Measurements from ENCODE around the gene NPIPB12. TPM values are rescaled to one million over a fixed set of nuclear protein-coding genes. Genes with fewer than 3 reads are reported as not detected.
"Not testable (repeated sequence)": the region's sequence is repeated elsewhere in the genome, so short reads cannot be mapped to it uniquely, and the experiment has no call there.

Gene NPIPB12
- total RNA-seq (2014; rRNA removed), result 5.8 and 6.9 TPM in 2 replicates
- polyA plus RNA-seq (2012), result 8.1 TPM

DNA sequence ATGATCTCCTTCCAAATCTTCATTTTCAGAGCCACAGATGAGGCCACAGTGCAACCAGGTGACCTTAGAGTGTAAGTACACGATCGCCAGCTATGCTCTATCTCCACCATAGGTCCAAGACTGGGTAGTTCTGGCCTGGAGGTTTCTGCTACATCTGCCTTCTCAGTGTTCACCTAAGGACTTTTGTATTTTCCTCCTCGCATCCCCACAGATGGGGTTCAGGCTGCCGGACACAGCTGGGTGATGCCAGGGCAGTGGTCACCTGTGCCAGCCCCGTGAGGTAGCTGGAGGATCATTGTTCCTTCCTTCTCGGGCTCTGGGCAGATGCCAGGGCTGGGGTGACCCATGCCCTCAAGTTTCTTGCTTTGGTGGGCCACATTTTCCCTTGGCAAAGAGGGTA lies at the start of gene NPIPB12:
Gene NPIPB12 (minus strand): TSS at position 101 of the 400 bp plus-strand sequence.
- not testable (repeated sequence) for DNase-seq (ENCODE audit: low read depth)

DNA sequence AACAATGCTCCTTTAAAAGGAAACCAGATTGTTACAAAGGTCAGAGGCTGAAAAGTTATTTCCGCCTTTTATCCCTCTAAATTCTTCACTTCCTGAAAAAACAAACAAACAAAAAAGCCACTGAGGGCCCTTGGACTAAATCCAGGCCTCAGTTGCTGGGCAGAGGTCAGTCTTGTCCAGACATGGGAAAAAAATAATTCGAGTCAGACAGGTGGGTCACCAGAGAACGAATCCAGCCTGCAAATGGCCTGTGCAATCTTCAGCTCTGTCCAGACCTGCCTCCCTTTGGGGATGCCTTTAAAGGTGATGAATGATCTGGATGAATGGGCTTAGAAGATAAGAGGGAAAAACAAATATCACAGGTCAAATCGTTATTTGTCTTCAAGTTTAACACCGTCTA lies 15.3 kb upstream of the NPIPB12 start:
- DNase-seq (ENCODE audit: low read depth), result not testable (repeated sequence)

DNA sequence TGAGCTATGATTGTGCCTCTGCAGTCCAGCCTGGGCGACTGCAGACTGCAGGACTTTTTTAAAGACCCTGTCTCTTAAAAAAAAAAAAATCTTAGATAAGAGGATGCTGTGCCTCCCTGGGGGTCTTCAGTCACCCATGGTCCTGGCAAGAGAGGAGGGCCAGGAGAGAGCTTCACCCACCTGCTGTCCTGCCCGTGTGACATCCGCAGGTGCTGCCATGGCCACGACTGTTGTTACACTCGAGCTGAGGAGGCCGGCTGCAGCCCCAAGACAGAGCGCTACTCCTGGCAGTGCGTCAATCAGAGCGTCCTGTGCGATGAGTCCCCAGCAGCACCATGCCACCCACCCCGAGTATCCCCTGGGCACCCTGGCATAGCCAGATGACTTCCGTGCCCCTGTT lies 23.9 kb downstream of the NPIPB12 start:
- not testable (repeated sequence) for DNase-seq (ENCODE audit: low read depth)

DNA sequence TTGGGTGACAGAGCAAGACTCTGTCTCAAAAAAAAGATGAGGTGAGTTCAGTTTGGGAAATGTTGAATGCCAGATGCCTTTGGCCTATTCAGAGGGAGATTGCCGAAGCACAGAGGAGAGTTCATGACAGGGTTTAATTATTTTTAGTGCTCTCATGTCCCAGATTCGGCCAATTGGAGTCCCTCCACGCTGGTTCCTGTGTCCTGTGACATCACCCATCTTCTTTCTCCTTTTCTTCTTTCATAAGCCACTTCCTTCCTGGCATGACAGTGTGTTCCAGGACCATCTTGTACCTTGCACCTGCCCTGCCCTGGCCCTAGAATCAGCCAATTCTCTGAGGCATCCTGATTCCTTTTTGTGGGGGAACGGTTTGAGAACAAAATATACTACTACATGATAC lies 34.1 kb downstream of the NPIPB12 start:
- not testable (repeated sequence) for DNase-seq (ENCODE audit: low read depth)

DNA sequence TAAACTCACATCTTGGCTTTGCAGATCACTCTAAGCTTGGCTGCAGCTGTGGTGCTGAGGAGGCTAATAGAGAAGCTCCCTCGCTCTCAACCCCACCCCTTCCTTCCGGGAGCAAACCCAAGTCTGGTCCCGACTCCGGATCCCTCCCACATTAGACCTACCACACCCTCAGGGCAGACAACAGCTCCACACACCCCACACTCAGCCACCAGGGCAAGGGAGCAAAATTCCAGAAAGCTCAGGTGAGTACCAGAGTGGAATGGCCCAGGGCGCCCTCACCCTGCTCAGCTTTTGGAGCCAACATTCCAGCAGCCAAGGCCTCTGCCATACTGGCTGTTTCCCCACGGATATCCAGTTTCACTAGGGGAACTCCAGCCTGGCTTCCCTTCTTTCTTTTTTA lies 36.5 kb downstream of the NPIPB12 start:
- DNase-seq (ENCODE audit: low read depth), result not testable (repeated sequence)

DNA sequence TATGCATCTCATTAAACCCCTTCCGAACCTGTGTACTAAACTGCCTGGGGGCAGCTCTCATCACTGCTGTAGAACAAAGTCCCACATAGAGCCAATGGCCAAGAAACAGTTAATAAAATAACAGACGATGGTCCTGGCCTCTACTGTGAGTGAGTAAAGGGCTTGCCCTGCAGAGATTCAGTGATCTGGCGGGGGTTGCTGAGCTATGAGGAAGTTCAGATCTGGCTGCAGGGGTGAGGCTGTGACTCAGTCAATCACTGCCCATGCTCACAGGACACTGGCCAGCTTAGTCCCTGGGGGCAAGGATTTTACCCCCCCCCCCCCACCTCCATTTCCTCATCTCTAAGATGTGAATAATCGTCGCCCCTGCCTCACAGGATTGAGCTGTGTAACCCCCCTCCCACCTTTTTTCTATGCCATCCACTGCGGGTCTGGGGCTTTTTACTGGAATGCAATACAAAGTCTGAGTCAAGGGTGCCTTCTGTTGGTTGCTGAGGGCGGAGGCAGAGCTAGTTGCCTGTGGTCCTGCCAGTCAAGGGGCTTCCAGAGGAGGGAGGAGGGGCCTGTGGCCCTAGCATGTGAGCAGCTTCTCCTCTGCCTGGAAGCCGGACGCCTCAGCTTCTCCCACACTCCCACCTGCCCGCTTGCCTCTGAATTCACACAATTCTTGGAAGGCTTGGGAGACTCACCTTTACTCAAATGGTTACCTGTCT lies 38.4 kb downstream of the NPIPB12 start:
- DNase-seq (ENCODE audit: low read depth), result not testable (repeated sequence)

DNA sequence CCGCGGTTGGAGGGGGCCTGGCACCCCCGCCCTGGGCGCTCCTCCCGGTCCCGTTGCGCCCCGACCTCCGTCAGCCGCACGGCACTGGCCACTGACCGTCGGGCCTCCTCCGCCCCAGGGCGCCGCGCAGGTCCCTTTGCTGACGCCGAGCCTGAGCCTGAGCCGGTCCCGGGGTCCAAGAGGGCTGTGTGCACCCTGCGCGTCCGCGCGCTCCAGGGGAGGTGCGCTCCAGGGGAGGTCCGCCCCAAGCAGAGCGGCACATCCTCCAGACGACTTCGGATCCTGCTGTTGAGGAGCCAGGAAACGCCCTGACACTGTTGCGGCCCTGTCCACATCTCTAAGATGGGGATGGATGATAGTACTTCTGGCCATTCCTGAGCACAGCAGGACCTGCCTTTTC lies 39.3 kb downstream of the NPIPB12 start:
- not testable (repeated sequence) for DNase-seq (ENCODE audit: low read depth)

DNA sequence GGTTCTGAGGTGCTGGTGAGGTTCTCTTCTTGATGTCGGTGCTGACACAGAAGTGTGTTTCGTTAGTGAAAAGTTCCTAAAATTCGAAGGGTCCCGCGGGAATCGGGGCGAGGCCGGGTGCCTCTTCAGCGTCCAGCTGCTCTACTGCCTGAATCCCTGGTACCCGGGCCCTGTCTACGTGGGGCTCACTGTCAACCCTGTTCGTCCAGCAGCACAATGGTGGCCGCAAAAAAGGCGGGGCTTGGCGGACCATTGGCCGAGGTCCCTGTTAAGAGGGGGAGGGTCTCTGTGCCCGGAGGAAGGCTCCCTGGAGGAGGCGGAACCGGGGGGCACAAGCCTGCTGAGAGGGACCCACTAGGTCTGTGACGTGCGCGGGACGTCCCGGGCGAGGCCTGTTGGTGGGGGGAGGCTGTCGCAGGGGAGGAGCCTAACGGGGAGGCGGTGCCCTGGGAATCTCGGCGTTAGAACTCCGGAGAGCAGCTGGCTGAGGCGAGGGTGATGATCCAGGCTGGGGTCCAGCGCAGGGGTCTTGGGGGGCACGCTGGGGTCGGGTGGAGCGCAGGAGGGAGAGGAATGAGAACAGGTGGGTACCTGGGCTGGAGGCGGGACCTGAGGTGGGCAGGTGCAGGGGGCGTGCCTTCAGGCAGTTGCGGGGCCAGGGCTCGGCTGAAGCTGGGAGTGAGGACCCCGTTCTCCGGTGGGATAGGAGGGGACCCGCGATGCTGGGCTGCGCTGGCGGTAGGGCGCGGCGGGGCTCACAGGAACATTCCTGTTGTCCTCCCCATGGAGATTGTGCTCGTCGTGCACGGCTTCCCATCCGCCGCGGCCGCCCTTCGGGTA lies 40.0 kb downstream of the NPIPB12 start:
- DNase-seq (ENCODE audit: low read depth), result not testable (repeated sequence)

DNA sequence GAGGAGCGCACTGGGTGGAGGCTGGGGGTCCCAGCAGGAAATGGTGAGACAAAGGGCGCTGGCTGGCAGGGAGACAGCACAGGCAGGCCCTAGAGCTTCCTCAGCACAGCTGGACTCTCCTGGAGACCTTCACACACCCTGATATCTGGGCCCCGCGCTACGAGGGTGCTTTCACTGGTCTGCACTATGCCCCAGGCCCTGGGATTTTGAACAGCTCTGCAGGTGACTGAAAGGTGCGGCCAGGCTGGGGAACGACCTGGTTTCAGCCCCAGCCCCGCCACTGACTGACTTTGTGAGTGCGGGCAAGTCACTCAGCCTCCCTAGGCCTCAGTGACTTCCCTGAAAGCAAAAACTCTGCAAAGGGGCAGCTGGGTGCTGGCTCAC lies 45.6 kb downstream of the NPIPB12 start:
- not testable (repeated sequence) for DNase-seq (ENCODE audit: low read depth)

DNA sequence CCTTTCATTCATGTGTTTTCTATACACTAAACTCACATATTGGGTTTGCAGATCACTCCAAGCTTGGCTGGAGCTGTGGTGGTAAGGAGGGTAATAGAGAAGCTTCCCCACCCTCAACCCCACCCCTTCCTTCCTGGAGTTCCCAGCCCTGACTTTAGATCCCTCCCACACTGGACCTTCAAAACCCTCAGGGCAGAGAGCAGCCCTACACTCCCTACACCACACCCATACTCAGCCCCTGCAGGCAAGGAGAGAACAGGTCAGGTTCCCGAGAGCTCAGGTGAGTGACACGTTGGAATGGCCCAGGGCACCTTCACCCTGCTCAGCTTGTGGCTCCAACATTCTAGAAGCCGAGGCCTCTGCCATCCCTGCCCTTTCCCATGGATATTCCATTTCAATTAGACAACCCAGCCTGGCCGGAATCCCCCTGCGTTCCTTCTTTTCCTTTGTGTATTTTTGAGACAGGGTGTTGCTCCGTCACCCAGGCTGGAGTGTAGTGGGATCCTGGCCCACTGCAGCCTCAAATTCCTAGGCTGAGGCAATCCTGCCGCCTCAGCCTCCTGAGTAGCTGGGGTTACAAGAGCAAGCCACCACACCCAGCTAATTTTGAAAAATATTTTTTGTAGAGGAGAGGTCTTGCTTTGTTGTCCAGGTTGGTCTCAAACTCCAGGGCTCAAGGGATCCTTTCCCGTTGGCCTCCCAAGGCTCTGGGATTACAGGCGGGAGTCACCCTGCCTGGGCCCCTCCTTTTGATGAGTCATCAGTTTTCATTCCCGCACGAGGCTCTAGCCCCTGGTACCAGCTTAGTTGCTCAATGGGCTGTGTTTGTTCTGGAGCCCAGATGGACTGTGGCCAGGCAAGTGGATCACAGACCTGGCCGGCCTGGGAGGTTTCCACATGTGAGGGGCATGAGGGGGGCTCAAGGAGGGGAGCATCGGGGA lies 46.2 kb downstream of the NPIPB12 start, which contains the start of gene SULT1A4:
Gene SULT1A4 (plus strand): TSS at position 208 of the 941 bp plus-strand sequence. CDS start 1,473 bp downstream, outside the sequence.
- DNase-seq (ENCODE audit: low read depth), result not testable (repeated sequence)

DNA sequence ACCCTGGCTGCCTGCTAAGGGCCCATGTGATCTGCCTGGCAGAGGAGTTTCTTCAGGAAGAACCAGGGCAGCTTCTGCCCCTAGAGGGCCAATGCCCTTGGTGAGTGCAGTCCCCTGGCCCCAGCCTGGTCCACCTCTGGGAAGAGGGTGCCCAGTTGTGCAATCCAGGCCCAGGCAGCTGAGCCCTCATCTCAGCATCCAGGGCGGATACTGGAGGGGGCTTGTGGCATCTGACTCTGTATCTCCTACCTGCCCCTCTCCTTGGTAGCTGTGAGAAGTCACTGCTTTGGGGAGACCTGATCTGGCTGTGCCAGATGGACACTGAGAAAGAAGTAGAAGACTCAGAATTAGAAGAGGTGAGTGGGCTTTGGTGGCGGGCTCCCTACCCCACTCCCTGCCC lies 48.5 kb downstream of the NPIPB12 start:
- DNase-seq (ENCODE audit: low read depth), result not testable (repeated sequence)

DNA sequence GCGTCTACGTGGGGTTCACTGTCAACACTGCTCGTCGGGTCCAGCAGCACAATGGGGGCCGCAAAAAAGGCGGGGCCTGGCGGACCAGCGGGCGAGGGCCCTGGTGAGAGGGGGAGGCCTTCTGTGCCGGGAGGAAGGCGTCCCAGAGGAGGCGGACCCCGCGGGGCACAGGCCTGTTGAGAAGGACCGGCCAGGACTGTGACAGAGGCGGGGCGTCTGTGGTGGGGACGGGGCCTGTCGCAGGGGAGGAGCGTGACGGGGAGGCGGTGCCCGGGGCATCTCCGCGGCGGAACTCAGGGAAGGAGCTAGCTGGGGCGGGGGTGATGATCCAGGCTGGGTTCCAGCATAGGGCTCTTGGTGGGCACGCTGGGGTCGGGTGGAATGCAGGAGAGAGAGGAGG lies 51.4 kb downstream of the NPIPB12 start:
- DNase-seq (ENCODE audit: low read depth), result not testable (repeated sequence)

DNA sequence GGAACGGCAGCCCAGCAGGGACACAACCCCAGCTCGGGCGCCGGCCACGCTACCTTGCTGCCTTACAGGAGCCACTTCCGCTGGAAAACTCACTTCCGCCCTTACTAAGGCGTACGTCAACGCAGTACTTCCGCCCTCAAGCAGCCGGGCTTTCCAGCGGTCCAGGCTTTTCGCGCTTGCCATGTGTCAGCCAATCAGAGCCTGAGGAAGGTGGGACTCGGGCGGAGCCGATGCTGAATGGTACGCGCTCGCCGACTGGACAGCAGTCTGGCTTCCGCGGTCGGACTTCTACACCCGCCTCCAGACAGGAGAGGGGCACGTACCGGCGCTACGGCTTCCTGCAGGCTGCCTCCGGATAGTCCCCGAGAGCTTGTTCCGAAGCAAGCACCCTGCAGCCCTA lies 51.9 kb downstream of the NPIPB12 start, which contains the start of the genes BOLA2 and SLX1B:
Gene BOLA2 (minus strand): TSS at position 83 of the 400 bp plus-strand sequence. CDS start 98 bp downstream, outside the sequence.
Gene SLX1B (plus strand): TSS at position 265 of the 400 bp plus-strand sequence.
- DNase-seq (ENCODE audit: low read depth), result not testable (repeated sequence)

DNA sequence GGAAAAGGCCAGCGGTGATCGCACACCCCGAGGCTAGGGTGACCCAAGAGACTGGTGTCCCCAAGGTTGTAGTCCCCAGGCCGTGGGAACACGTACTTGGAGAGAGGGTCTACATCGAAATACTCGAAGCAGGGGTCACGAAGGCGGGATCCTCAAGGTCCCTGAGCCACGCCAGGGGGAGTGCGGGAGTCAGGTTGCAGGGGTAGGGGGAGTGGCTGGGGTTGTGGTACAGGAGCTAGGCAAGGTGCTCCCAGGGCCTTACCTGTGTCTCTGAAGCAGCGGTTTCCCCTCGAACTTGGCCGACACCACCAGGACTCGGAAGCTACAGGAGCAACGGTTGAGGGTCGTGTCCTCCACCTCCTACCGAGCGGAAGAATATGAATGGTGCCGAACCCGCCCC lies 52.5 kb downstream of the NPIPB12 start:
- not testable (repeated sequence) for DNase-seq (ENCODE audit: low read depth)

Other genes with a start within 250 kb of the NPIPB12 start
- gene NPIPB11, start 99.7 kb downstream of the NPIPB12 start, total RNA-seq (2014; rRNA removed), result 0.29 and 0.32 TPM in 2 replicates
- 15.6 and 16.4 TPM in 2 replicates for gene BOLA2, start 52.1 kb downstream of the NPIPB12 start, total RNA-seq (2014; rRNA removed)
- 35.2 and 49.4 TPM in 2 replicates for gene SLX1B, start 51.9 kb downstream of the NPIPB12 start, total RNA-seq (2014; rRNA removed)
- 0.17 TPM in 1 of 2 replicates, not detected in the other for gene SULT1A4, start 46.5 kb downstream of the NPIPB12 start, total RNA-seq (2014; rRNA removed)
- gene SPN, start 156.8 kb upstream of the NPIPB12 start, total RNA-seq (2014; rRNA removed), result not detected in 2 replicates
- gene QPRT, start 172.8 kb upstream of the NPIPB12 start, total RNA-seq (2014; rRNA removed), result 1.1 and 1.7 TPM in 2 replicates
- not detected in 2 replicates for gene C16orf54, start 239.6 kb upstream of the NPIPB12 start, total RNA-seq (2014; rRNA removed)